Mononuclear cell (primary cell): ENCODE measurements around the gene TMEM107. TPM values are rescaled to one million over a fixed set of nuclear protein-coding genes. Genes with fewer than 3 reads are reported as not detected.

Source experiments
- H3K27me3 ChIP-seq: 2 replicates; pipeline ENCODE4 v1.6.0; 2011; ENCODE audit warnings: low read length, control low read depth; ENCODE audit not compliant: insufficient read depth
- H3K4me1 ChIP-seq: 2 replicates; pipeline ENCODE4 v1.5.1; 2011; ENCODE audit warnings: mild to moderate bottlenecking, low read length, control low read depth; ENCODE audit not compliant: insufficient read depth
- H3K4me3 ChIP-seq: 2 replicates; pipeline ENCODE4 v1.5.1; 2011; ENCODE audit warnings: mild to moderate bottlenecking, low read length, moderate library complexity
- H3K9me3 ChIP-seq: 2 replicates; pipeline ENCODE4 v1.5.1; 2011; ENCODE audit warnings: low read depth, mild to moderate bottlenecking, control low read depth, low read length
- total RNA-seq: library from RNA; depleted of rRNA; stranded (reverse); fragments of >200 nt; gene quantifications from one replicate; pipeline ENCODE4 v1.2.3, GENCODE V29; 2012

Gene TMEM107
- total RNA-seq, 1 donor, result 221 TPM

DNA sequence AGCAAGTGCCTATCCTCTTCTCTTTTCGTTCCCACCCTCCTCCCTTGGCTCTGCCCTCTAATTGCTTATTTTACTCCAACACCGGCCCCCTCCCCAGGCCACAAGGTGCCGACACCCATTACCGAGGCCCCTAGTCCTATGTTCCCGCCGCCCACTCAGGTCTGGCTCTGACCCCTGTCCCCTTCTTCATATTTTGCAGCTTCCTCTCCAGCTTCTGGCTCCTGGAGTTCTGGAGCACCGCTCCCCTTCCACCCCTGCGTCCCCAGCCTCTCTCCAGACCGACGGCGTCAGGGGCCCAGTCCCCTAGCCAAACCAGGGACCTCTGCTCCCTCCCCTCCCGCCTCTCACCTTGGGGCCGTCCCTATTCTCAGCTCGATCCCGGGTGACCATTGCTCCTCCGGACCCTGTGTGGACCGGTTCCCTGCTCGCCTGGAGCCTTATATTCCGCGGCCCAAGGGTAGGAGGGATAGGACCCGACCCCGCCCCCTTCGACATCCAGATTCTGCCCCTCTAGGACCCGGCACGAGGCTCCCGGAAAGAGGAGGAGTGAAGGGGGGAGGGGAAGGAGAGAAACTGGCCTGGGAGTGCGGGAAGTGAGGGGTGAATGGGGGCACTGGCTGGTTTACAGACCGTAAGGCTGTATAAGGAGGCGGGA, 52.4 kb downstream of the TMEM107 start, which contains the start of gene HES7:
HES7 (minus strand) TSS at position 412 of the 655 bp plus-strand sequence; CDS start at position 390, 22 bp downstream.
- no peak within 1 kb of the TSS for H3K4me3 ChIP-seq
- peaks cover 56% of the 10 kb centered on the region for H3K27me3 ChIP-seq
- no peaks in the 10 kb centered on the region for H3K9me3 ChIP-seq
- H3K4me1 ChIP-seq, result peaks cover 73% of the 10 kb centered on the region

DNA sequence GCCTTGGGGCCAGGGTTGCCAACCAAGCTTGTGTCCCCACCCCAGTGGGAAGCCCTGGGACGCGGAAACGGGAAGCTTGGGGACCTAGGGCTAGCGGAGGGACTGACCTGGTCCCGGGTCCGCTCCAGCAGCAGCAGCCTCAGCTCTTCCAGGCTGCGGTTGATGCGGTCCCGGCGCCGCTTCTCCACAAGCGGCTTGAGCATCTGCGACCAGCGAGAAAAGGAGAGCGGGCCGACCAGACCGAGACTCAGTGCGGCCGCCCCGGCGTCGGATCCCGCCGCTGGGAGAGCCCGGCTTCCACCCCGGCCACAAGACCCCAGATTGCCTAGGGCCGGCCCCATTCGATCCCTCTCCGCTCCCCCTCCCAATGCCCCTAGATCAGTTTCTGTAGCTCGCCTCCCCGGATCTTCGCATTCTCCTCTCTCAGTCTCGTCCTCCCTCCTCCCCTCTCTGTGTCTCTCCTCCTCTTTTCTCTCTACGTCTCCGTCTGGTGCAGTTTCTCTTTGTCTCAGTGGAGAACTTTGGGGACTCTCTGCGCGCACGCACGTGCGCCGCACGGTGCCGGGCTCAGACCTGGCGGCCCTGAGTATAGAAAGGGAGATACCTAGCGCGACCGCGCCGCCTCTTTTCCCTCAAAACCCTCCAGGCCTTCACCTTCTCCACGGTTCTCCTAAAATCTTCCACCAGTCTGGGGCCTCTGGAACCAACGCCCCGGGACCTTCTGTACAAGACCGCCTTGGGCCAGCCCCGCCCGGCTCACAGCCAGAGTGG, 53.1 kb downstream of the TMEM107 start:
- Histone ChIP-seq H3K4me3 (no peak overlapping the region), H3K27me3 (peaks cover 52% of the 10 kb centered on the region), H3K9me3 (no peaks in the 10 kb centered on the region), H3K4me1 (peaks cover 80% of the 10 kb centered on the region)

Other genes starting within 250 kb of the TMEM107 start
- 1.2 TPM for gene KCNAB3, start 246.5 kb downstream of the TMEM107 start, total RNA-seq
- gene TRAPPC1, start 244.4 kb downstream of the TMEM107 start, total RNA-seq, result 21.4 TPM
- gene CNTROB, start 244.2 kb downstream of the TMEM107 start, total RNA-seq, result 9.2 TPM
- gene GUCY2D, start 173.8 kb downstream of the TMEM107 start, total RNA-seq, result 0.10 TPM
- gene ALOX15B, start 137.3 kb downstream of the TMEM107 start, total RNA-seq, result 0.10 TPM
- not detected for gene ALOX12B, start 88.7 kb downstream of the TMEM107 start, total RNA-seq
- 0.10 TPM for gene ALOXE3, start 57.9 kb downstream of the TMEM107 start, total RNA-seq
- gene HES7, start 52.3 kb downstream of the TMEM107 start, total RNA-seq, result not detected
- gene PER1, start 24.0 kb downstream of the TMEM107 start, total RNA-seq, result 250 TPM
- gene VAMP2, start 13.4 kb downstream of the TMEM107 start, total RNA-seq, result 40.3 TPM
- gene BORCS6, start 13.8 kb upstream of the TMEM107 start, total RNA-seq, result 9.2 TPM
- gene AURKB, start 34.2 kb upstream of the TMEM107 start, total RNA-seq, result 1.5 TPM
- 61.2 TPM for gene CTC1, start 71.7 kb upstream of the TMEM107 start, total RNA-seq
- gene PFAS, start 72.9 kb upstream of the TMEM107 start, total RNA-seq, result 6.0 TPM
- 5.1 TPM for gene RANGRF, start 112.3 kb upstream of the TMEM107 start, total RNA-seq
- gene SLC25A35, start 119.0 kb upstream of the TMEM107 start, total RNA-seq, result 0.42 TPM
- not detected for gene ARHGEF15, start 133.9 kb upstream of the TMEM107 start, total RNA-seq
- gene ODF4, start 163.5 kb upstream of the TMEM107 start, total RNA-seq, result not detected
- 6,688 TPM for gene RPL26, start 206.8 kb upstream of the TMEM107 start, total RNA-seq
- gene RNF222, start 221.4 kb upstream of the TMEM107 start, total RNA-seq, result 0.73 TPM